Coronary artery (tissue), 2 donors: Measurements from ENCODE around the gene RNASE1.

ENCODE experiments used
- DNase-seq: peaks from one replicate; pipeline ENCODE4 v3.0.0-alpha.2; 2017; ENCODE audit warnings: low spot score
- H3K27ac ChIP-seq, 2 donors: fragments of 200-600 bp; sonication (generic); one replicate each; pipeline ENCODE4 v1.5.1; 2016 to 2019
- H3K4me3 ChIP-seq: fragments of 200-600 bp; sonication (generic); 2 replicates; pipeline ENCODE4 v1.5.1; 2016; ENCODE audit warnings: mild to moderate bottlenecking, moderate library complexity
- CTCF ChIP-seq: fragments of 200-600 bp; sonication (generic); IDR thresholded peaks from one replicate; pipeline ENCODE4 v1.5.1; 2019; ENCODE audit warnings: antibody characterized with exemption

Gene RNASE1

GRCh38 chr14:20797164-20797563 is 5.5 kb downstream of the RNASE1 start:
- TF ChIP-seq CTCF, result no peak
- Histone ChIP-seq H3K27ac (no peak overlapping the region), H3K4me3 (no peak overlapping the region)
- no peak for DNase-seq

GRCh38 chr14:20794644-20795369 is 7.8 kb downstream of the RNASE1 start:
- Histone ChIP-seq H3K4me3 (no peak overlapping the region), H3K27ac (no peak overlapping the region)
- DNase-seq, result no peak
- no peak for TF ChIP-seq CTCF

GRCh38 chr14:20792556-20792955 is 10.1 kb downstream of the RNASE1 start:
- H3K4me3 ChIP-seq, result no peak overlapping the region
- TF ChIP-seq CTCF, result no peak
- H3K27ac ChIP-seq, result no peak overlapping the region
- DNase-seq, result no peak

GRCh38 chr14:20791597-20791996 is 11.0 kb downstream of the RNASE1 start:
- Histone ChIP-seq H3K4me3 (no peak overlapping the region), H3K27ac (no peak overlapping the region)
- TF ChIP-seq CTCF, result no peak
- DNase-seq, result no peak

- Histone ChIP-seq H3K4me3 (no peak overlapping the region), H3K27ac (no peak overlapping the region)
- TF ChIP-seq CTCF, result no peak
- DNase-seq, result no peak
Observed at GRCh38 chr14:20791187-20791586, 11.5 kb downstream of the RNASE1 start.

GRCh38 chr14:20790464-20791116 is 12.1 kb downstream of the RNASE1 start:
- Histone ChIP-seq H3K27ac (no peak overlapping the region), H3K4me3 (no peak overlapping the region)
- DNase-seq, result no peak
- no peak for TF ChIP-seq CTCF
